Activated CD8-positive, alpha-beta memory T cell treated with anti-CD3 and anti-CD28 coated beads, Interleukin-2, amount 50 U/mL, for 1 hour (primary cell): Measurements from ENCODE around the gene GALNTL6.

ENCODE experiments used
- DNase-seq: peaks from one replicate; pipeline ENCODE4 v3.0.0-alpha.2; 2020; ENCODE audit errors: extremely low read depth

GALNTL6 gene

DNA sequence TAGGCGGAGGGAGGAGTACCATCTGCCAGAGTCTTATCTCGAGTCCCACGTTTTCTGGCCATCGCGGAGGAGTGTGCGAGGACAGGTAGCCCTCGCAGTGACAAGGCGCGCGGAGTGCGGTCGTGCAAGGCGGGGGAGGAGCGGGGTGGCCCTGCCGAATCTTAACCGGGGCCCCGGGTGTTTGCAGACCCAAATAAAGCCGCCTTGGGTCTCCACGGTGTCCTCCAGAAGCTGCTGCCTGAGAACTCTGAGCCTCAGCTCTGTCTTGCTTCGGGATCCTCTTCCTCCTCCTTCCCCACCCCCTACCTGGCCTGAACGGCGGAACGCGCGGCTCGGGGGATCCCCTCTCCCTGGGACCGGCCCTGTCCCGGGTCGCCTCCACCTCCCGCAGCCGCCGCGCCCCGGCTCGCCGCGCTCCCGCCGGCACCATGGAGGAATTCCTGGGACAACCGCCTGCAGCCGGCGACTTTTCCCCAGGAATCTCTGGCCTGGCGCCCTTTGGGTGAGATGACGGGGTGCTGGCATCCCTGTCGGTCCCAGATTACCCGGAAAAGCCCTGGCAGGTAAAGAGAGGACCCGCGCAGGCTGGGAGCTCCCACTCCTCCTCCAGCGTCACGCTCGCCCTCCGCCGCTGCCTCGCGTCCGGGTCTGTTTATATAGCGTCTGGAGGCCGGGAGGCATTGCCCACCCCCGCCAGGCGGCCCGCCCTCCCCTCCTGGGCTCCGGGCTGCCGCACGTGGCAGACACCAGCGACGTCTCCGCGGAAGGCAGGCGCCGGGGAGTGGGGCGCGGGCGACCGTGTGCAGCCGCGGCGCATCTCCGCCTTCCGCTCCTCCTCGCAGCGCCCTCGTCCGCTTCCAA is at the start of gene GALNTL6:
Gene GALNTL6 (plus strand): TSS at position 740 of the 861 bp plus-strand sequence.
- no peak for DNase-seq

DNA sequence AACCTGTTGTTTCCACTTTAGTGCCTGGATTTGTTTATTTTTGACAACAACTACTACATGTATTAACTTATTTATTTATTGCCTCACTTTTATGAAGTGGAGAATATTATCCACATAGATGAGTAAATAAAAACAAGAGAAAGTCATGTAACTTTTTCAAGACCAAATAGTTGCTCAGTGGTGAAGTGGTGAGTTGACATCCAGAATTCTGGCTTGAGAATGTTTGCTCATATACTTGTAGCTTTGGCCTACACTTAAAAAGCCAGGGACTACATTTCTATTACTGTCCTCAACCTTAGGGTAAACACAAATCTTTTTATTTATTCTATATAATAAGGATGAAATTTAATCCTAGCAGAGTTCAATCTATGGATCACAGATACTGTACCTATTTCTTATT is 47.7 kb upstream of the GALNTL6 start:
- DNase-seq: no peak

DNA sequence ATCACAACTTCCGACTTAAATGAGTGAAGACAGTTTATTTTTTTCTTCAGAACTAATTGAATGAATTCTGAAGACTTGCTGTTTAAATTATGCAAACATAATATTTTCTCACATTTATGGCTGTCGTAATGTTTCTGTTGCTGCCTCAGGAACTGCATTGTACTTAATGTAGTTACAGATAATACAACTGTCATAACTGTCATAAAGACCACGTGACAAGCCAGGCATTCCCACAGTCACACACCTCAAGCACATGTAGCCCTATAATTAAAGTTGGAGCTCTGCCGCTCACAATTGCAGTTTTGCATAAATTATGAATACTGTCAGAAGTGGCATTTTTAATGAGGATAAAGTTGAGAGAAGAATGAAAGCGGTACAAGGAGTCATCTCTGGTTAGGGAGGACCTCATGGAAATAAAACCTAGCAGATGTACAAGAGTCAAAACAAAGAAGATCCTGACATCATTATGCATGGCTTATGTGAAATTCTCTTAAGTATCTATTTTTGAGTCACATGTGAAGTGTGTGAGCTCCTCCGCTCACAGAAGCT is 38.5 kb upstream of the GALNTL6 start:
- no peak for DNase-seq

DNA sequence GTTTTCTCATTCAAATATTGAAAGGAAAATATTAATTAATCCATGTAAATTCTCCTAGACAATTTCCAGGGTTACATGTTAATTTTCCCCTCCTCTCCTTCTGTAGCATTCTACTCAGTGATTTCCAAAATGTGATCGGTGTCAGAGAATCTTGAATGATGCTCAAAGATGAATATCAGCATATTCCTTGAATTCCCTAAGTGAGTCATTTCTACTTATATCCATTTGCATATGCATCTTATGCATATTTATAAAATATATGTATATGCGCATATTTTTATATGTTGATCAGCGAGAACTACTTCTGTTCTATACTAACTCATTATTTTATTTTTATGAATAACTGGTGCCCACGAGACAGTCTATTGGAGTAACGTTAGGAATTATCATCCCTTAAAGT is 33.9 kb upstream of the GALNTL6 start:
- no peak for DNase-seq

DNA sequence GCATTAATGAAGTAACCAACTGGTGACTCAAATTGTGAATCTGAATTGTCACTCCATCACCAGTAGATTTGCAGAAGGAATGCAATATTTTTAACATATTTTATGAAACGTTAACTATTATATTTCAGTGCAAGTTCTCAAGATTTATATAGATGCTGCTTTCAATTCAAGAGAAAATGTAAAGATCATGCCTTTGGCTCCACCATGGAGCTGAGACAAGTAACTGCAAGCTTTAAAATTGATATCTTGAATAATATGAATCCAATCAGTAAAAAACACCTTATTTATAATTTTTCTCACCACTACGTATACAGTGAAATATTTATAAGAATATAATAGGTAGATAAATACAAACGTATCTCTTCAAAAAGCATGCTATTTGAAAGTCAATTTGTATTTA is 27.8 kb upstream of the GALNTL6 start:
- no peak for DNase-seq

DNA sequence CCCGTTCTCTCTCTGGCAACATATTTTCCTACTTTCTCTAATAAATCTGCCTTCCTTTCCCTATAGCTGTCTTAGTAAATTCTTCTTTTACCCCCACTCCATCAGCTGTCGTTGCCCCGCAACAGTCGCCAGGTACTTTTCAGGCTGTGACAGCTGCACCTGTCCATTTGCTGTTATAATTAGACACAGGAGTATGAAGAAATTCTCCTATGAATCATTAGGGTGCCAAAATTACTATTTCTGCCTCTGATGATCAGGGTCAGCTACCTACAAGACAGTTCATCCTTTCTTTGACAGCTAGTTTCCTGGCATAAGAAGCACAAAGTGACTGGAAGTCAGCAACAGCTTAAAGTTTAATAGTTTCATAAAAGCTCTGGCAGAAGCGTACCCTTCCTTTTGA is 19.5 kb upstream of the GALNTL6 start:
- DNase-seq: no peak

DNA sequence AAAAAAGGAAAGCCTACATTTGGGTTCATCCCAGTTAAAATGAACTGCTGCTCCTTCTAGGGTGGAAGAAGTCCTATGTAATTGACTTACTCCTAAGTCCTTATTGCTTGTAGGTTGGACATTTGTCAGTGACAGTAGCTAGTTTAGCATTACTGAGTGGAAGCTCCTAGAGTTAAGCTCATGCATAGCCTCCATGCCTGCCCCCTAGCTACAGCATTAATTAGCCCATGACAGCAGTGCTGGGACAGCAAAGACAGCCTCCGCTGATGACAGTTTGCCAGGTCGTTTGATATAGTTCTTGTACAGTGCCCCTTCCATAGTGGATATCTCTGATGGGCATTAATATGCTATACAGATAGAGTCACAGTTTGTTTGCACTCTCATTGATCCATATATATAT is 18.7 kb upstream of the GALNTL6 start:
- no peak for DNase-seq

DNA sequence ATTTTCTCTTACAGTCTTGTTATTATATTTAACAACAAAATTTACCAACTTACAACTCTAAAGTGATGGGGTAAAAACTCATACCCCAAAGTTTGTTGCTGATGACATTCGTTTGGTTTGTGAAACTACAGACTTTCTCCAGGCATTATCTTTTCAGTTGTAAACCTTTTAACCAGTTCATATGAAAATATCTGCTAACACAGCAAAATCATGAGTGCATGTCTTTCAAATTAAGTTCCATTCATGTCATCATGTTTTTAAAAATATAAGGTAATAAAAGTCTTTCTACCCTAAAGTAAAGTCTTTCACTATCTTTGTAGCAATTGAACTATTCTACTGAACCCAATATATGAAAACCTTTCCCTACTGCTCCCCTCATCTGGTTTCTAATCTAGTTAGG is 3.4 kb upstream of the GALNTL6 start:
- no peak for DNase-seq

DNA sequence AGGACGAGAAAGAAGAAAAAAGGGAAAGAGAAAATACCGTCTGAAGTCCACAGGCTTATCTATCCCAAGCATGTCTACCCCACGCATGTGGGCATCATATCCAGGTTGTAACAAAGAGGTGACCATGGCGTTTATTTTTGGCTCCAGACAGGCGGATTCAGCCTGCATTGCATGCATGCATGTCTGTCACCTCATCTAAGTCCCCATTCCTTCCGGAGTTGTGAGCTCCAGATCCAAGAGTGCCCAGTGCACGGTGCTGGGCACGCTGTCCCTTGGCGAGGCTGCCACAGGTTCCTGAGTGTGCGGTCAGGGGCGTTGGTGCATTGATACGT is 905 bp upstream of the GALNTL6 start:
- DNase-seq: no peak

DNA sequence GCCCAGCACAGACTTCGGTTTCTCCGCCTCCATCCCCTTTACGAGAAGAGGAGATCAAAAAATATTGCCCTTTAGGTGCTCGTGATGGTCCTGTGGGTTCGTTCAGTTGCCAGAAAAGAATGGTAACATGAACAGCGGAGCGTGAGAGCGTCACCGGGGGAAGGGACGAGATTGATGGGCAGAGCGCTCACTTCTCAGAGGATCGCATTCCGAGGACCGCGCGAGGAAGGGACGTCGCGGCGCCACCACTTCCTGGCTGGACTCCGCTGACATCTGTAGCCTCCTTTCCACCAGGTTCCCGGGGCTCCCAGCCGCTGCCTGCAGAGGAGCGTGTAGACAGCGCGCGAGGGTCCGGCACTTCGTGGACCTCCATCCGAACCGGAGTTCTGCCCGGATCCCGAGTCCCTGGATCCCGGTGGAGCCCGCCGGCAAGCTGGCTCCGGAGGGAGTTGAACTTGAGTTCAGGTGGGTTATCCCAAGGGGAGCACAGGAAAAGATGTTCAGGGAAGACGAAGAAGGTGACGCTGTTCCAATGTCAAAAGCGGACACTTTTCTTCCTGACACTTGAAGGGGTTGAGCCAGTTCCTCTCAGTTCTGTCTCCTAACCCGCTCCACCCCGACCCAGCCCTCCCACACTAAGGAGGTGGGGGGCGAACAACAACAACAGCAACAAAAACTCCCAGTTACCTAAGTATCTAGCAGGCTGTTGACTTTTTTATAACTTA is 484 bp downstream of the GALNTL6 start:
- DNase-seq: no peak

DNA sequence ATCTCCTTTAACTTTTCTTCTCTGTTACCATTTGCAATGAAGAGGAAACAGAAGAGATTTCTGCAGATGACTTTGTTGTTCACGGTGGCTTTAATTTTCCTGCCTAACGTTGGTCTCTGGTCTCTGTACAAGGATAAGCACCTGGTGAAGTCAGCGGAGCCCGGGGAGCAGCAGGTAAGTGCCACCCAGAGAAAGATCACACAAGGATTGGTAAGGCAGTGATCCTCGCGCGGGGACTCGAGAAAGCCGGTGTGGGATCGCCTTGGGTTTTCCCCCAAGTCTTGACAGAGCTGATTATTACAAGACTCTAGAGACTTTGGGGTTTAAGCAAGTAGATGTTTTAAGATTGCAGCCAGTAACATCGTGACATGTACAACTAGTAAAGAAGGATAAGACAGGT is 1.3 kb downstream of the GALNTL6 start:
- no peak for DNase-seq

DNA sequence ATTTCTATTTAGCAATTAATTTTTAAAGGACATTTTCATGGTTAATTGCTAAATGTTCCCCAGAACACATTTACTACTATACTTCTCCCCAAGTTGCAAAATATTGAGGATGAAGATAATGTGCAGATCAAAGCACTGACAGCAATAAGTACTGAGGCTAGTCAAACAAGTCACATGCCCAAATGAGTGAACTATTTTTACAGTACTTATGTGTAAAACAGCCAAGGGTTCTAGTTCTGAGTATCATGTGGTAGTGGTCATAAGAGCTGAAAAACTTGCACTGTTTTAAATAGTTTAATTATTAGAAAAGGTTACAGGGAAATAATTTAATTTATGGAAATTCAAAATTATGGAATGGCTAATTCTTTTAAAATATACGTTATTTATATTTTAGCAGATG is 3.8 kb downstream of the GALNTL6 start:
- no peak for DNase-seq

DNA sequence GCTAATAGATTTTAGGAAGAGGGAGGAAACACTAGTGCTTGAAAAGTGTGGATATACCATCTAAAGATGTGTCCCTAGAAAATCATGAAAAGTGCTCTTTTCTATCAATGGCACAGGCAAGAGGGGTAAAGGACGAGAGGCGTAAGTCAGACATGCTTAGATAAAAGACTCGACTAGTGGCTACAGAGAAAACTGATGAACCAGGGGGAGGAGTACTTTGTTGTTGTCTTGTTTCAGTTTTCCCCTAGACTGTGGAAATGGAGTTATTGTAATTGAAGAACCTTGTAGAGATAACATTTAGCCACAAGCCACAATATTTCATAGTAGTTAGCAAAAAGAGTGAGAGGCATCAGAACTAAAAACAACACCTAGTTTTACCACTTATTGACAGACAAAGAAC is 21.4 kb downstream of the GALNTL6 start:
- no peak for DNase-seq

DNA sequence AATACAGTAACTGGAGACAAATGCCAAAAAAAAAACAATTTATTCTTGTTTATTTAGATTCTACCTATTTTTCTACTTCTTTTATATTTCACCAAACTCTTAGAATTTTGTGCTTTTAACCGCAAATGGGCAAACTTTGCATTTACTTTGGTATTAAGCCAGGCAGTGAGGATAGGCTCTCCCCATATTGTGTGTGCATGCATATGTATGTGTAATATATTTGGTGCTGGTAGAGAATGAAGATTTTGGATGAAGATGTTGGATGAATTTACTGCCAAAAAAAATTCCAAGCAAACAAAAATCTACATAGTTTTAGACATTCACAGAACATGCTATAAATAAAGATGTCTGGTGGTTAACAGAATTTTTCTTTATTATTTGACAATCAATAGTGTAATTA is 30.3 kb downstream of the GALNTL6 start:
- DNase-seq: no peak

DNA sequence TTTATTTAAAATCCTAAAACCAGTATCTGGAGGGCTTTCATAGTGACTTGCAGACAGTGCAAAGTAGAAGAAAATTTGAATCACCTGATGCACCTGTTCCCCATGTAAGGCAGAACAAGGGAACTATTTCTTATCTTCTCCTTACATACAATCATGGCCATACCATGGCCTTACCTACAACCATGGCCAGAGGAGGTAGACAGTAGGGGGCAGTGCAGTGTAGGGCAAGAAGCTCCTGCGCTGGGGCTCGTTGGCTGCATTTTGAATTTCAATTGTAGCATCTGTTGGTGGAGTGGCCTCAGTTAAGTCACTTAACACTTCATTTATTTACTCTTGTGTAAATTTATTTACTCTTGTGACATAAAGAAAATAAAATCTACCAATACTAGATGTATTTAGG is 33.0 kb downstream of the GALNTL6 start:
- no peak for DNase-seq

DNA sequence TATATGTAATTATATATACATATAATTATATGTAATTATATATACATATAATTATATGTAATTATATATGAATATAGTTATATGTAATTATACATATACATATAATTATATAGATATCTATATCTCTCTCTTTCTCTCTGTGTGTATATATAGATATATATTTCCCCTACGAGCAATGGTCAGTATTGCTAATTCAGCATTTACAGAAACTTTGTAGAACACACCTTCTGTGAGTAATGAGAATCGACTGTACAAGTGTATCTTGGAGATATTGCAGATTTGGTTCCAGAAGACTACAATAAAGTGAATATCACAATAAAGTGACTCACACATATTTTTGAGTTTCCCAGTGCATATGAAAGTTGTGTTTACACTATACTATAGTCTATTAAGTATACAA is 33.7 kb downstream of the GALNTL6 start:
- DNase-seq: no peak

DNA sequence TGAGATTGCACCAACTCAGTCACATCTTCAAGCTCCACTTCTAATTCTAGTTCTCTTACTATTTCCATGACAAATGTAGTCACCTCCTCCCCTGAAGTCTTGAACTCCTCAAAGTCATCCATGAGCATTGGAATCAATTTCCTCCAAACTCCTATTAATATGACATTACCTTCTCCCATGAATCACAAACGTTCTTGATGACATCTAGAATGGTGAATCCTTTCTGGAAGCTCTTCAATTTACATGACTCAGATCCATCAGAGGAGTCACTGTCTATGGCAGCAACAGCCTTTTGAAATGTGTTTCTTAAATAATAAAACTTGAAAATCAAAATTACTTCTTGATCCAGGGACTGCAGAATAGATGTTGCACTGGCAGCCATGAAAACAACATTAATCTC is 34.5 kb downstream of the GALNTL6 start:
- DNase-seq: no peak

DNA sequence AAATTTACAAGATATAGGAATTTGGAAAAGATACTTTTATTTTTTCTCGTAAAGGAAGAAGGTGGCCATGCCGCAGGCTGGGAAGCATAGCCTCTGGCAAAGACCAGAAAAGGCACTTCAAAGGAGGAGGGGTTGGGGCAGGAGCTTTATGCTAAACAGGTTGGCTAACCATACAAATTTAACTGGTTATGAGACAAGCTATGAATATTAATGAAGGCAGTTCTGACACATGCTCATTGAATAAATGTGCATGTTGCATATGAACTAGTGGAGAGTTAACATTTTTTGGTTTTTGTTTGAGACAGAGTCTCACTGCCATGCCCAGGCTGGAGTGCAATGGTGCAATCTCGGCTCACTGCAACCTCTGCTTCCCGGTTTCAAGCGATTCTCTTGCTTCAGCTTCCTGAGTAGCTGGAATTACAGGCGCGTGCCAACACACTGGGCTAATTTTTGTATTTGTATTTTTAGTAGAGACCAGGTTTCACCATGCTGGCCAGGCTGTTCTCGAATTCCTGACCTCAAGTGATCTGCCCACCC is 36.5 kb downstream of the GALNTL6 start:
- no peak for DNase-seq

DNA sequence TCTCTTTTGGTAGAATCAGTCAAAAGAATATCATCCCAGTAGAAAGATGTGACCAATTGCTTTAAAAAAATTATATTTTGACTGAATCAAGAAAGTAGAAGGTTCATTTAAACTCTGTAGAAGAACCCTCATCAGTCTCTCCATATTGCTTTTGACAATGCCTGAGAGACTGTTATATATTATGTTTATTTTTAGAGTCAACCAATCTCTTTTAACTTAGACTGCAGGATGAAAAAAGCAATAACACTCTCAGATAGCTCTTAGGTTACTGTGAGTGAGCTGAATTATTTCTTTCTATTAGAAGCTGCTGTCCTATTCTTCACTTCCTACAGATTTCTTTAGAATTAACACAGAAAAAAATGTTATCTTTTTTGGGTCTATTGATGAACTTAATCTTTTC is 38.1 kb downstream of the GALNTL6 start:
- no peak for DNase-seq

DNA sequence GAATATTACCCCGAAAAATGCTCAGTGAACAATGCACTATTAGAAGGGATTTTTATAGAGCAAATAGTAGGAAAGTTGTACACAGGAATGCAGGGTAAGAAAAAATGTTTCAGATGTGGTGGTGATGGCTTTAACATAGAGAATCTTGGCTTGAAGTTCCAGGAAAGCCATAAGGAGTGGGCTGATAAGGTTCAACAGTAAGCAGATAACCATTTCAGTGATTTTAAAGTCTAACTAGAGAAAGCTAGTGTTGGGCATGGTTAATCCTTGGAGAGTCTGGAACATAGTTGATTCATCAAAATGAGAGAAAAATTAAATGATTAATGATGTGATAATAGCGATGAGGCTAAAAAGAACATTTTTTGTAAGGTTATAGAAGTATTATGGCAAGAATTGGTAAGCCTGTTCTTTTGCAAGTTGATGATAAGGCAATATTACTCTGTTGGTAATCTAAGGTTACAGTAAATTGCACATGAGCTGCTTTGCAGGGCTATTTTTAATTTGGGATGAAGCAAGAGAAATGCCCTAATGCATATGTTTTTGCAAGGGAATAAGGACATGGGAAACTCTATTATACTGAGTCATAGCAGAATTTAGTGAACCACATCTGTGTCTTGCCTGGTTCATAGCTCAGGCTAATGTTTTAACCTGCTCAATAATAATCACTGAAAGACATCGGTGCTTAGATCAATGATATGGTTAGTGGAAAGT is 44.3 kb downstream of the GALNTL6 start:
- no peak for DNase-seq

DNA sequence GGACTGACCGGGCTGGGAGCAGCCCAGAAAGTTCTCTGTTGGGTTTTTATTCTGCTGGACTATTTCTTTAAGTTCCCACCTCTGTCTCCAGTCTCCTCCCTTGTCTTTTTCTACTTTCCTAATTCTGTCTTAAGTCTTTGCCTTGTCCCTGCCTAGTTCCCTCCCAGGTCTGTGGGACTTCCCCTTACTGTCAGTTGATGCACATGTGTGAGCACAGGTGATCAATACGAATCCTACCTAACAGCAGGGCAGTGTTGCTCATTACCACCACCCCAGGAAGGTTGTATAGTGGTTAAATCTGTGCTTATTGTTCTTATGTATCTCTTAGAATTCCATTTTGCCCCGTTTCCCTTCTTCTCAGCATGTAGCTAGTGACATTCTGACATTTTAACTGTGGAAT is 62.1 kb downstream of the GALNTL6 start:
- DNase-seq: no peak

DNA sequence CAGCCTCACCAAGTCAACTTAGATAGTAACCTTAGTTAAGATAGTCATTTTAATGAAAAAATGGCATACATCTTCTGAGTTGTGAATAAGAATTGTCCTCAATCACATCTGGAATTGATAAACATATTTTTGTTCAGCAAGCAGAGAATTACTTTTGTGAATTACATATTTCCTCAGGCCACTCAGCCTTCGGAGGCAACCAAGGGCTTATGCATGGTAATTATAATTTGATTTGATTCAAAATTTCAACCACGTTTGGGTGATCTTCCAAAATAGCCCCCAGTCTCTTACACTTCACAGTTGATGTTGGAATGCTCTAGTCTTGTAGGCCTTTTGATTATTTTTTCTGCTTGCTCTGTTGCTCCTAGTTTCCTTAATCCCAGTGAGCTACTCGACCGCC is 63.4 kb downstream of the GALNTL6 start:
- DNase-seq: no peak
